GM12878 (cell line): ENCODE results near the gene ABRACL.

Source experiments
- BCL11A ChIP-seq: IDR thresholded peaks from 2 replicates; pipeline ENCODE4 v1.6.1; 2011; ENCODE audit warnings: low read depth, low read length
- EP300 ChIP-seq, 2 experiments: fragments of 150-350 bp in 1 of 2; IDR thresholded peaks; 2 replicates each; pipeline ENCODE4 v1.6.1; 2011 to 2012; ENCODE audit warnings: low read depth in 2 of 2, low read length in 2 of 2, borderline replicate concordance in 1 of 2, improper control_type of control experiment in 1 of 2, inconsistent platforms in 1 of 2; ENCODE audit not compliant: control insufficient read depth in 1 of 2
- FOXM1 ChIP-seq: IDR thresholded peaks from 2 replicates; pipeline ENCODE4 v1.6.1; 2012; ENCODE audit warnings: low read depth, mild to moderate bottlenecking, inconsistent platforms, low read length, moderate library complexity
- POLR2A ChIP-seq: IDR thresholded peaks from 2 replicates; pipeline ENCODE4 v1.6.1; 2011; ENCODE audit warnings: low read depth, mild to moderate bottlenecking, low read length
- POLR2AphosphoS5 ChIP-seq: IDR thresholded peaks from 2 replicates; pipeline ENCODE4 v1.6.1; 2011; ENCODE audit warnings: mild to moderate bottlenecking, low read length, inconsistent platforms
- RAD51 ChIP-seq: fragments of 450-650 bp; IDR thresholded peaks from 2 replicates; pipeline ENCODE4 v1.6.1; 2016; ENCODE audit warnings: moderate library complexity, mild to moderate bottlenecking, inconsistent platforms
- TAF1 ChIP-seq: IDR thresholded peaks from 2 replicates; pipeline ENCODE4 v1.6.1; 2011; ENCODE audit warnings: mild to moderate bottlenecking, low read depth, low read length, borderline replicate concordance
- ZBTB33 ChIP-seq: fragments of 450-650 bp; IDR thresholded peaks from 2 replicates; pipeline ENCODE4 v1.6.1; 2017; ENCODE audit warnings: mild to moderate bottlenecking
- ZBTB4 ChIP-seq: fragments of 450-650 bp; formaldehyde crosslinking; IDR thresholded peaks from 2 replicates; pipeline ENCODE4 v1.4.0; 2022; ENCODE audit warnings: mild to moderate bottlenecking, moderate library complexity
- TF ChIP-seq, protein P1 (sequence below), 3 experiments: IDR thresholded peaks in 2 of 3; conservative IDR thresholded peaks in 1 of 3; 2 replicates each; pipeline ENCODE4 v1.5.1; 2011; ENCODE audit warnings: low read depth in 3 of 3, low read length in 3 of 3, mild to moderate bottlenecking in 3 of 3, control low read depth in 2 of 3, moderate library complexity in 2 of 3, inconsistent platforms in 1 of 3, mixed read lengths in 1 of 3; ENCODE audit not compliant: control insufficient read depth in 2 of 3, insufficient read depth in 1 of 3; ENCODE audit errors: extremely low read depth in 1 of 3

DNA sequence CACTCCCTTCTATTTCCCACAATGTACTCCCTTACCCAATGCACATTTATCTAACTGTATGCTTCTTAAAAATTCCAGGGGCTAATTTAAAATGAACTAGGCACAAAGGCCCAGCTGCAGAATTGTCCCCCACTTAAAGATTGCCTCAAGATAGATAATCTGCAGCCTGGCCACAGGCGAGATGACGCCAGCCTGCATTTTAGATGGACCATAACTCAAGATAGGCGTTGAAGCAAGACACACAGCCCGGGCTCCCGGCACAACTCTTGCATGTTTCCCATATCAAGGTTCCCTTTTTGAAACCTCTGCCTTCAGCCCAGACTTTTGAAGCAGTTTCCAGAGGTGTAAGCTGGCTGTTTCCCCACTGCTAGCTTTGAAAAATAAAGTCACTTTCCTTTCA, 37.3 kb upstream of the ABRACL start:
- TF ChIP-seq TAF1 (no peak), POLR2A (no peak), BCL11A (no peak), ZBTB33 (no peak), RAD51 (no peak), ZBTB4 (no peak), FOXM1 (no peak), POLR2AphosphoS5 (no peak), EP300 (IDR thresholded peaks at IDR 0.05; ENCODE audit: borderline replicate concordance in 1 of 2, control insufficient read depth in 1 of 2, low read depth in 2 of 2, low read length in 2 of 2) (no peak)
- TF ChIP-seq, protein P1, sequence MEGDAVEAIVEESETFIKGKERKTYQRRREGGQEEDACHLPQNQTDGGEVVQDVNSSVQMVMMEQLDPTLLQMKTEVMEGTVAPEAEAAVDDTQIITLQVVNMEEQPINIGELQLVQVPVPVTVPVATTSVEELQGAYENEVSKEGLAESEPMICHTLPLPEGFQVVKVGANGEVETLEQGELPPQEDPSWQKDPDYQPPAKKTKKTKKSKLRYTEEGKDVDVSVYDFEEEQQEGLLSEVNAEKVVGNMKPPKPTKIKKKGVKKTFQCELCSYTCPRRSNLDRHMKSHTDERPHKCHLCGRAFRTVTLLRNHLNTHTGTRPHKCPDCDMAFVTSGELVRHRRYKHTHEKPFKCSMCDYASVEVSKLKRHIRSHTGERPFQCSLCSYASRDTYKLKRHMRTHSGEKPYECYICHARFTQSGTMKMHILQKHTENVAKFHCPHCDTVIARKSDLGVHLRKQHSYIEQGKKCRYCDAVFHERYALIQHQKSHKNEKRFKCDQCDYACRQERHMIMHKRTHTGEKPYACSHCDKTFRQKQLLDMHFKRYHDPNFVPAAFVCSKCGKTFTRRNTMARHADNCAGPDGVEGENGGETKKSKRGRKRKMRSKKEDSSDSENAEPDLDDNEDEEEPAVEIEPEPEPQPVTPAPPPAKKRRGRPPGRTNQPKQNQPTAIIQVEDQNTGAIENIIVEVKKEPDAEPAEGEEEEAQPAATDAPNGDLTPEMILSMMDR (IDR thresholded peaks at IDR 0.05 in 2 of 3, conservative IDR thresholded peaks at IDR 0.05 in 1 of 3; ENCODE audit: control insufficient read depth in 2 of 3, extremely low read depth in 1 of 3, insufficient read depth in 1 of 3, low read depth in 3 of 3, low read length in 3 of 3), result no peak
